Neural crest cell (in vitro differentiated cells): ENCODE measurements around the gene PNMA6F. TPM values are rescaled to one million over a fixed set of nuclear protein-coding genes. Genes with fewer than 3 reads are reported as not detected.

ENCODE experiments used
- DNase-seq: peaks from one replicate; pipeline ENCODE4 v3.0.0; 2021; ENCODE audit warnings: low read depth, mixed read lengths, low spot score
- H3K27ac Mint-ChIP-seq: one replicate; pipeline ENCODE4 v1.8.0; 2021; ENCODE audit warnings: mild to moderate bottlenecking, mixed read lengths; ENCODE audit not compliant: unreplicated experiment
- H3K27me3 Mint-ChIP-seq: 2 replicates; pipeline ENCODE4 v1.8.0; 2021; ENCODE audit warnings: low read depth, mild to moderate bottlenecking, mixed read lengths
- H3K36me3 Mint-ChIP-seq: 2 replicates; pipeline ENCODE4 v1.8.0; 2021; ENCODE audit warnings: low read depth, mild to moderate bottlenecking, mixed read lengths
- H3K4me1 Mint-ChIP-seq: 2 replicates; pipeline ENCODE4 v1.8.0; 2021; ENCODE audit warnings: mixed read lengths
- H3K4me3 Mint-ChIP-seq: one replicate; pipeline ENCODE4 v1.8.0; 2021; ENCODE audit warnings: mild to moderate bottlenecking, mixed read lengths
- H3K9me3 Mint-ChIP-seq: 2 replicates; pipeline ENCODE4 v1.8.0; 2021; ENCODE audit warnings: mixed read lengths
- total RNA-seq: library from RNA; stranded (reverse); gene quantifications from 2 replicates; pipeline ENCODE4 v1.2.1, GENCODE V29; 2021
- TF ChIP-seq, protein P1 (sequence below): fragments of 200-600 bp; sonication (generic); conservative IDR thresholded peaks from 2 replicates; pipeline ENCODE4 v1.5.0; 2021; ENCODE audit warnings: antibody characterized with exemption, mild to moderate bottlenecking

Gene PNMA6F
- total RNA-seq, 1 donor from 2014 or later: not detected

- no peaks in the 10 kb centered on the region for H3K27me3 Mint-ChIP-seq
- H3K4me1 Mint-ChIP-seq: no peaks in the 10 kb centered on the region
- no peak overlapping the region for H3K27ac Mint-ChIP-seq
- TF ChIP-seq, protein P1, sequence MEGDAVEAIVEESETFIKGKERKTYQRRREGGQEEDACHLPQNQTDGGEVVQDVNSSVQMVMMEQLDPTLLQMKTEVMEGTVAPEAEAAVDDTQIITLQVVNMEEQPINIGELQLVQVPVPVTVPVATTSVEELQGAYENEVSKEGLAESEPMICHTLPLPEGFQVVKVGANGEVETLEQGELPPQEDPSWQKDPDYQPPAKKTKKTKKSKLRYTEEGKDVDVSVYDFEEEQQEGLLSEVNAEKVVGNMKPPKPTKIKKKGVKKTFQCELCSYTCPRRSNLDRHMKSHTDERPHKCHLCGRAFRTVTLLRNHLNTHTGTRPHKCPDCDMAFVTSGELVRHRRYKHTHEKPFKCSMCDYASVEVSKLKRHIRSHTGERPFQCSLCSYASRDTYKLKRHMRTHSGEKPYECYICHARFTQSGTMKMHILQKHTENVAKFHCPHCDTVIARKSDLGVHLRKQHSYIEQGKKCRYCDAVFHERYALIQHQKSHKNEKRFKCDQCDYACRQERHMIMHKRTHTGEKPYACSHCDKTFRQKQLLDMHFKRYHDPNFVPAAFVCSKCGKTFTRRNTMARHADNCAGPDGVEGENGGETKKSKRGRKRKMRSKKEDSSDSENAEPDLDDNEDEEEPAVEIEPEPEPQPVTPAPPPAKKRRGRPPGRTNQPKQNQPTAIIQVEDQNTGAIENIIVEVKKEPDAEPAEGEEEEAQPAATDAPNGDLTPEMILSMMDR: no peak
- DNase-seq: no peak
- no peak overlapping the region for H3K4me3 Mint-ChIP-seq
- H3K36me3 Mint-ChIP-seq: peaks cover 22% of the 10 kb centered on the region
- H3K9me3 Mint-ChIP-seq: peaks cover 3% of the 10 kb centered on the region
These were observed 30.4 kb upstream of the PNMA6F start for GRCh38 chrX:153351981-153352380.

DNA sequence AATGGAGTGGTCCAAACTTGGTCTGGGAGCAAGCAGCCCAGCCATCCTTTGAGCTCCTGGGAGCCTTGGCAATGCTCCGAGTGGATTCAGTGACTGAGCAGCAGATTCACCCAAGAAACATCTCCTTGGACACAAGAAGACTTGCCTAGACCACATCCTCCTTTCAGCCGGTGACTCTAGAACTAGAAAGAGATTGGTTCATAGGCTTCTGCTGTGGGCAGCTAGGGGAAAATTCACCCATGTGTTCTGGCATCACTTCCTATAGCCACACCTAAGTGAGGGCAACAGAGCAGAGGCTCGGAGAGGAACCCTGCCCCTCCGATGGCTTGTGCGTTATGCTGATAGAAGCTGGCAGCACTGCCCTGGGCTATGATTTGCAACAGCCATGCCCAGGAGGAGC lies 28.4 kb upstream of the PNMA6F start:
- TF ChIP-seq, protein P1: no peak
- H3K27ac Mint-ChIP-seq: no peak overlapping the region
- H3K9me3 Mint-ChIP-seq: peaks cover 3% of the 10 kb centered on the region
- no peaks in the 10 kb centered on the region for H3K4me1 Mint-ChIP-seq
- no peak for DNase-seq
- peaks cover 26% of the 10 kb centered on the region for H3K36me3 Mint-ChIP-seq
- no peaks in the 10 kb centered on the region for H3K27me3 Mint-ChIP-seq
- H3K4me3 Mint-ChIP-seq: no peak overlapping the region

DNA sequence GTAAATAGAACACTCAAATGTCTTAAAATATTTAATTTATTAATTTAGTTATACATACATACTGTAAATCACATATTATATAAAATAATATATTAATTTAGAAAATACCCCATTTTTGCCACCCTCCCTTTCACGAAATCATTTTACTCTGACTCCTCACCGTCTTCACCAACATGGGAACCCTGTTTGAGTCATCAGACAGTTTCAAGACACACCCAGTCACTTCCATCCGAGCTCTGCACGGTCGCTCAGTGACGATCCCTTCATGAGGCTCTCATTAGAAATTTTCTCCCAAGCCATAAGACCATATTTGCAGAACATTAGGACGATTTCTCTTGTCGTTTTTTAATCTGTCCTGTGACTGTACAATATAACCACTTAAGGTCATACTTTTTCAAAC lies 26.9 kb upstream of the PNMA6F start:
- Mint-ChIP-seq H3K4me1 (no peaks in the 10 kb centered on the region), H3K9me3 (peaks cover 3% of the 10 kb centered on the region), H3K4me3 (no peak overlapping the region), H3K27me3 (no peaks in the 10 kb centered on the region), H3K27ac (no peak overlapping the region), H3K36me3 (peaks cover 34% of the 10 kb centered on the region)
- DNase-seq: no peak
- TF ChIP-seq, protein P1: no peak

DNA sequence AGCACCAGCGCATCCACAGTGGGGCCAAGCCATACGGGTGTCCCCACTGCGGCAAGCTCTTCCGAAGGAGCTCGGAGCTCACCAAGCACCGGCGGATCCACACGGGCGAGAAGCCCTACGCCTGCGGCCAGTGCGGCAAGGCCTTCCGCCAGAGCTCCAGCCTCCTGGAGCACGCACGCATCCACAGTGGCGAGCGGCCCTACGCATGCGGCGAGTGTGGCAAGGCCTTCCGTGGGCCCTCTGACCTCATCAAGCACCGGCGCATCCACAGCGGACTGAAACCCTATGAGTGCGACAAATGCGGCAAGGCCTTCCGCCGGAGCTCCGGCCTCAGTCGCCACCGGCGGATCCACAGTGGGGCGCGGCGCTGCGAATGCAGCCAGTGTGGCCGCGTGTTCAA lies 26.0 kb upstream of the PNMA6F start:
- Mint-ChIP-seq H3K4me3 (no peak overlapping the region), H3K36me3 (peaks cover 33% of the 10 kb centered on the region), H3K27ac (no peak overlapping the region), H3K27me3 (no peaks in the 10 kb centered on the region), H3K9me3 (peaks cover 3% of the 10 kb centered on the region), H3K4me1 (no peaks in the 10 kb centered on the region)
- TF ChIP-seq, protein P1: no peak
- DNase-seq: no peak

GRCh38 chrX:153343674-153344073 lies 22.1 kb upstream of the PNMA6F start:
- H3K4me3 Mint-ChIP-seq: no peak overlapping the region
- peaks cover 40% of the 10 kb centered on the region for H3K36me3 Mint-ChIP-seq
- TF ChIP-seq, protein P1: no peak
- H3K9me3 Mint-ChIP-seq: peaks cover 4% of the 10 kb centered on the region
- H3K27me3 Mint-ChIP-seq: no peaks in the 10 kb centered on the region
- H3K27ac Mint-ChIP-seq: peak overlapping the region; percentile 72
- peaks cover 5% of the 10 kb centered on the region for H3K4me1 Mint-ChIP-seq
- no peak for DNase-seq
